Heart left ventricle (tissue), 13 donors: ENCODE results near the gene UBE4A.

ENCODE experiments used
- POLR2A ChIP-seq, 2 donors: fragments of 450-650 bp; IDR thresholded peaks; one replicate each; pipeline ENCODE4 v1.6.1; 2017; ENCODE audit warnings: antibody characterized with exemption in 2 of 2, mild to moderate bottlenecking in 2 of 2, moderate library complexity in 2 of 2
- TF ChIP-seq, protein P1 (sequence below), 12 donors: fragments of 200-600 bp; sonication (generic) in 4 of 12; IDR thresholded peaks; one replicate each; pipeline versions ENCODE4 v1.5.0 to v1.8.0; 2018 to 2022; ENCODE audit warnings: antibody characterized with exemption in 12 of 12, mild to moderate bottlenecking in 5 of 12
- donor health status: ischemic (EF 13 %, LVEDD 7.1; RV severe dilation, severe dysfunction).
- donor health status: DM: no; HTN: yes; CAD: no.
- donor health status: DM: no; HTN: no; CAD: no.
- donor health status: ischemic (EF 25% LVEDD 6.9; RV normal size, moderate dysfunction).
- donor health status: ischemic (EF 25% LVEDD 5.7; RV mildly dilated, moderate dysfunction).
- donor health status: ischemic (EF 35%, LVEDD 5.7; RV mildly dilated, moderate dysfunction).
- donor health status: nonischemic (EF 11% LVEDD 7.7; RV severe dilation, severe dysfunction).
- donor health status: DM: yes; HTN: yes; CAD: no.
- donor health status: PGD.
- donor health status: ischemic (EF 29% LVEDD 5.4; RV normal size, mild dysfunction).
- donor health status: nonischemic (EF 23%, LVEDD 6.1; RV moderate dilation, normal function).

DNA sequence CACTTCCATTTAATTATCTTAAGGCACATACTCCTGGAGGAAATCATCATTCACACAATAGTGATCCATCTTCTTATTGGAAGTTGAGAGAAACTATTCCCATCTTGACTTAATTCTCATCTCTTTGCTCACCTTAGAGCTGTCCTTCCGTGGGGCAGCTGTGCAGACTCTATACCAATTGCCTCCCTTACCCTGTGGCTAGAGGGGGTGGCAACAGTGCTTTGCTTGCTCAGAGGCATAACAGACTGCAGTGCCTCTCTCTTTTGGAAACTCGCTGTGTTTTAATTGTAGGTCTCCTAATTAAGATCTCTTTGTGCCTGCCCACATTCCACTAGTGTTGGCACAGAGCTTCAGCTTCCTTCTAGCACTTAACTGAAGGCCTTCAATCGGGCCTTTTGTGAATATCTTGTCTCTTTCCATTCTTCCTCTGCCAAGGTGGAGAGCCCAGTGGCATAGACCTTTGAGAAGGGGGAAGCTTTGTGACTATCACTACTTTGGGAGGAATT lies 82.4 kb downstream of the UBE4A start:
- TF ChIP-seq, protein P1, sequence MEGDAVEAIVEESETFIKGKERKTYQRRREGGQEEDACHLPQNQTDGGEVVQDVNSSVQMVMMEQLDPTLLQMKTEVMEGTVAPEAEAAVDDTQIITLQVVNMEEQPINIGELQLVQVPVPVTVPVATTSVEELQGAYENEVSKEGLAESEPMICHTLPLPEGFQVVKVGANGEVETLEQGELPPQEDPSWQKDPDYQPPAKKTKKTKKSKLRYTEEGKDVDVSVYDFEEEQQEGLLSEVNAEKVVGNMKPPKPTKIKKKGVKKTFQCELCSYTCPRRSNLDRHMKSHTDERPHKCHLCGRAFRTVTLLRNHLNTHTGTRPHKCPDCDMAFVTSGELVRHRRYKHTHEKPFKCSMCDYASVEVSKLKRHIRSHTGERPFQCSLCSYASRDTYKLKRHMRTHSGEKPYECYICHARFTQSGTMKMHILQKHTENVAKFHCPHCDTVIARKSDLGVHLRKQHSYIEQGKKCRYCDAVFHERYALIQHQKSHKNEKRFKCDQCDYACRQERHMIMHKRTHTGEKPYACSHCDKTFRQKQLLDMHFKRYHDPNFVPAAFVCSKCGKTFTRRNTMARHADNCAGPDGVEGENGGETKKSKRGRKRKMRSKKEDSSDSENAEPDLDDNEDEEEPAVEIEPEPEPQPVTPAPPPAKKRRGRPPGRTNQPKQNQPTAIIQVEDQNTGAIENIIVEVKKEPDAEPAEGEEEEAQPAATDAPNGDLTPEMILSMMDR (IDR thresholded peaks at IDR 0.05): no peak
- no peak for TF ChIP-seq POLR2A (IDR thresholded peaks at IDR 0.05)
